Activated CD4-positive, alpha-beta T cell treated with anti-CD3 and anti-CD28 coated beads, Interleukin-2, amount 10 ng/mL, durations not matched to agents 7 days and 5 days (primary cell): ENCODE data around the gene YIF1B. TPM values are rescaled to one million over a fixed set of nuclear protein-coding genes. Genes with fewer than 3 reads are reported as not detected.
"Not testable (repeated sequence)": the region's sequence is repeated elsewhere in the genome, so short reads cannot be mapped to it uniquely, and the experiment has no call there.

Experiments
- CTCF ChIA-PET: fragments of 350-600 bp; sonication (Branson Sonifier 250); formaldehyde crosslinking; loops from one replicate; lab custom pipeline; 2021; ENCODE audit warnings: antibody characterized with exemption; lab: Charles Lee
- POLR2A ChIA-PET: fragments of 350-600 bp; sonication (Branson Sonifier 250); formaldehyde crosslinking; loops from one replicate; lab custom pipeline; 2021; ENCODE audit warnings: antibody characterized with exemption; lab: Charles Lee
- DNase-seq: peaks from one replicate; pipeline ENCODE4 v3.0.0-alpha.2; 2020
- H3K27ac Mint-ChIP-seq: one replicate; pipeline ENCODE4 v1.8.0; 2021; ENCODE audit warnings: mild to moderate bottlenecking, moderate library complexity, mixed read lengths
- H3K27me3 Mint-ChIP-seq: one replicate; pipeline ENCODE4 v1.8.0; 2021; ENCODE audit warnings: mixed read lengths
- H3K36me3 Mint-ChIP-seq: one replicate; pipeline ENCODE4 v1.8.0; 2021; ENCODE audit warnings: low read depth, mixed read lengths
- H3K4me1 Mint-ChIP-seq: one replicate; pipeline ENCODE4 v1.8.0; 2021; ENCODE audit warnings: mixed read lengths
- H3K4me3 Mint-ChIP-seq: one replicate; pipeline ENCODE4 v1.8.0; 2021; ENCODE audit warnings: mild to moderate bottlenecking, moderate library complexity, mixed read lengths
- H3K9me3 Mint-ChIP-seq: one replicate; pipeline ENCODE4 v1.8.0; 2021; ENCODE audit warnings: mixed read lengths
- total RNA-seq, 2 experiments: library from RNA; stranded (reverse); gene quantifications; one replicate each; pipeline ENCODE4 v1.2.3, GENCODE V29; 2021

Gene YIF1B
- total RNA-seq, 2 experiments from 2014 or later = 63.1 to 72.4 TPM

DNA sequence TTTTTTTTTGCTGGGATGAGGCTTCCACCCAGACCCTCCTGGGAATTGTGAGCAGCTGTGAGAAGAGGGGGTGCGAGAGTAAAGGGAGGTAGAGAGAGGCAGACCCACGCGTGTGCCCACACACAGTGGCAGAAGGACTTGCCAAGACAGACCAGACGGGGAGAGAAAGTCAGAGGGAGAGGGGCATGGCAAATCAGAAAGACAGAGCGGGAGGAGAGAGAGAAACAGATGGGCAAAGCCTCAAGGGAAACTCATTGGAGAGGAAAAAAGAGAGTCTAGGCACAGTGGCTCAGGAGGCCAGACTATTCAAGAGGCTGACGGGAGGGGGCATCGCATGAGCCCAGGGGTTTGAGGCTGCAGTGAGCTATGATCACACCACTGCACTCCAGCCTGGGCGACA is 36.9 kb upstream of the YIF1B start:
- Mint-ChIP-seq H3K36me3 (no peaks in the 10 kb centered on the region), H3K4me1 (no peaks in the 10 kb centered on the region), H3K27me3 (peaks cover 2% of the 10 kb centered on the region), H3K27ac (no peak overlapping the region), H3K4me3 (no peak overlapping the region), H3K9me3 (no peaks in the 10 kb centered on the region)
- POLR2A ChIA-PET = no interaction called here
- no peak for DNase-seq
- CTCF ChIA-PET = interaction anchor here (0.5 to 2.0 kb wide), 2 partner anchors 14 to 142 kb away, joined by 3 to 4 read pairs; no protein-coding TSS in a partner anchor

GRCh38 chr19:38351865-38352395 is 36.2 kb upstream of the YIF1B start:
- no peak overlapping the region for H3K27ac Mint-ChIP-seq
- ChIA-PET POLR2A (no interaction called here), CTCF (interaction anchor here (0.5 to 2.0 kb wide), 2 partner anchors 13 to 143 kb away, joined by 3 to 4 read pairs; no protein-coding TSS in a partner anchor)
- no peaks in the 10 kb centered on the region for H3K36me3 Mint-ChIP-seq
- no peak overlapping the region for H3K4me3 Mint-ChIP-seq
- H3K9me3 Mint-ChIP-seq = no peaks in the 10 kb centered on the region
- no peak for DNase-seq
- no peaks in the 10 kb centered on the region for H3K4me1 Mint-ChIP-seq
- H3K27me3 Mint-ChIP-seq = peaks cover 2% of the 10 kb centered on the region

DNA sequence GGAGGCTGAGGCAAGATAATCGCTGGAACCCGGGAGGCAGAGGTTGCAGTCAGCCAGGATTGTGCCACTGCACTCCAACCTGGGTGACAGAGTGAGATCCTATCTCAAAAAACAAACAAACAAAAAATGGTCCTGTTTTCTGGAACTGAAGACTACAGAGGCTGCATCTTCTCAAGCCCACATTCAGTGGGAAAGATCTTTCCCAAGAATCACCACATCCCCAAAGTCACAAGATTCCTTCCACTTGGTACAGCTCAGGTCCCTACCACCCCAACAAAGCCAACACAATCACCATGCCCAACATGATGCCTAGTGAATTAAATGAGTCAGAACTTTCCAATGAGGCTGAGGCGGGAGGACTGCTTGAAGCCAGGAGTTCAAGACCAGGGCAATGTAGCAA is 35.1 kb upstream of the YIF1B start:
- Mint-ChIP-seq H3K4me1 (no peaks in the 10 kb centered on the region), H3K27me3 (no peaks in the 10 kb centered on the region), H3K27ac (no peak overlapping the region), H3K9me3 (no peaks in the 10 kb centered on the region), H3K4me3 (no peak overlapping the region), H3K36me3 (no peaks in the 10 kb centered on the region)
- CTCF ChIA-PET = no interaction called here
- POLR2A ChIA-PET = no interaction called here
- no peak for DNase-seq

GRCh38 chr19:38346837-38347236 is 31.1 kb upstream of the YIF1B start:
- no peak for DNase-seq
- H3K36me3 Mint-ChIP-seq = no peaks in the 10 kb centered on the region
- H3K9me3 Mint-ChIP-seq = no peaks in the 10 kb centered on the region
- H3K4me1 Mint-ChIP-seq = no peaks in the 10 kb centered on the region
- POLR2A ChIA-PET = no interaction called here
- no peaks in the 10 kb centered on the region for H3K27me3 Mint-ChIP-seq
- CTCF ChIA-PET = interaction anchor here (1.3 to 1.5 kb wide), 4 partner anchors 9 to 78 kb away, joined by 3 to 7 read pairs (median 3); partner anchors contain the start of genes CATSPERG and FAM98C
- no peak overlapping the region for H3K27ac Mint-ChIP-seq
- H3K4me3 Mint-ChIP-seq = no peak overlapping the region

DNA sequence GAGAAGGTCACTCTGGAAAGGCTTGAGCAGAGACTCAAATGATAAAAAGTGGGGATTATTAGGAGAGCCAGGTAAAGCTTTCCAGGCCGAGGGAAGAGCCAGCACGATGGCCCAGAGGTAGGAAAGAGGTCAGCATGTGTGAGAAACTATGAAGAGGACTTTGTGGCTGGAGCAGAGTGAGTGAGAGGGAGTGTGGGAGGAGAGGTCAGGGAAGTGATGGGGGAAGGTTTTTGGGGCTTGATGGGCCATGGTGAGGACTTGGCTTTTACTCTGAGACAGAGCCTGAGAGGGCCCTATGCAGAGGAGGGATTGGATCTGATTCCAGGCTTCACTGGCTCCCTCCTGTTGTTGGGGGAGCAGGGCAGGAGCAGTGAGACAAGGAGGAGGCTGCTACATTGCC is 25.2 kb upstream of the YIF1B start:
- POLR2A ChIA-PET = no interaction called here
- Mint-ChIP-seq H3K36me3 (no peaks in the 10 kb centered on the region), H3K4me1 (peaks cover 17% of the 10 kb centered on the region), H3K27ac (peak overlapping the region; percentile 7), H3K4me3 (no peak overlapping the region), H3K27me3 (no peaks in the 10 kb centered on the region), H3K9me3 (no peaks in the 10 kb centered on the region)
- DNase-seq = no peak
- CTCF ChIA-PET = no interaction called here

DNA sequence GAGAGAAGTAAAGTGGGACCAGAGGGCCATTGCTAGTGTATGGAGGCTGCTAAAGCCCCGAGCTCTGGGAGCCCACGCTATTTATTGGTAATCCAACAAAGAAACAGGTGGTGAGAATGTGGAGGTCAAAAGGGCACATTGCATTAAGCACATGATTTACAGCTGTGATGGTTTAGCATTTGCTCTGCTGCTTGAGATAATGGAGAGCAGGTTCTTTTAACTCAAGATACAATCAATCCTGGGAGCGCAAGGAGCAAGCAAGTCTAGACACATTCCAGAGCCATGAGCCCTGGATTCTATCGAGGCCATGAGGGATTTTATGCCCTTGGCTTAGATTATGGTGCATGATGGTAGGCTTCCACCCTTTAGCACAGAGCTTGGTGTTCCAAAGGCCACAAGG is 23.3 kb upstream of the YIF1B start:
- ChIA-PET CTCF (interaction anchor here (0.6 to 1.4 kb wide), 3 partner anchors 14 to 784 kb away, joined by 3 to 7 read pairs (median 4); partner anchors contain the start of gene FAM98C), POLR2A (interaction anchor here (0.7 kb wide), 1 partner anchor 111 kb away, joined by 6 read pairs; no protein-coding TSS in a partner anchor)
- not testable (repeated sequence) for H3K9me3 Mint-ChIP-seq, H3K36me3 Mint-ChIP-seq, H3K4me3 Mint-ChIP-seq, DNase-seq, H3K27ac Mint-ChIP-seq, H3K27me3 Mint-ChIP-seq
- peaks cover 20% of the 10 kb centered on the region for H3K4me1 Mint-ChIP-seq

DNA sequence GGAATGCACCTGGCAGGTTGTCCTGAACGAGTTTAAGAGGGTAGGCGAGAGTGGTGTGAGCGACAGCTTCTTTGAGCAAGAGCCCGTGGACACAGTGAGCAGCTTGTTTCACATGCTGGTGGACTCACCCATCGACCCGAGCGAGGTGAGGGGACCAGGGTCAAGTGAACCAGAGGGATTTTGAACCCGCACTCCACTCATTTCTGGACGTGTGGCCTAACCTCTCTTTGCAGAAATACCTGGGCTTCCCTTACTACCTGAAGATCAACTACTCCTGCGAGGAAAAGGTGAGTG is 21.6 kb upstream of the YIF1B start:
- CTCF ChIA-PET = interaction anchor here (1.0 kb wide), 1 partner anchor 37 kb away, joined by 3 read pairs; the partner anchor contains the start of gene PSMD8
- Mint-ChIP-seq H3K36me3 (no peaks in the 10 kb centered on the region), H3K4me1 (peaks cover 20% of the 10 kb centered on the region), H3K27ac (peak overlapping the region; percentile 97), H3K27me3 (no peaks in the 10 kb centered on the region), H3K9me3 (no peaks in the 10 kb centered on the region), H3K4me3 (peak overlapping the region; percentile 88)
- DNase-seq = peak; percentile 14
- POLR2A ChIA-PET = no interaction called here

- H3K27ac Mint-ChIP-seq = peak overlapping the region; percentile 97
- no peaks in the 10 kb centered on the region for H3K36me3 Mint-ChIP-seq
- peak; percentile 96 for DNase-seq
- POLR2A ChIA-PET = no interaction called here
- H3K9me3 Mint-ChIP-seq = no peaks in the 10 kb centered on the region
- H3K4me3 Mint-ChIP-seq = peak overlapping the region; percentile 88
- H3K4me1 Mint-ChIP-seq = peaks cover 20% of the 10 kb centered on the region
- CTCF ChIA-PET = interaction anchor here (0.9 to 1.0 kb wide), 5 partner anchors 10 to 93 kb away, joined by 3 to 7 read pairs (median 4); partner anchors contain the start of gene PSMD8
- no peaks in the 10 kb centered on the region for H3K27me3 Mint-ChIP-seq
These were observed 21.1 kb upstream of the YIF1B start for GRCh38 chr19:38336638-38337359.

DNA sequence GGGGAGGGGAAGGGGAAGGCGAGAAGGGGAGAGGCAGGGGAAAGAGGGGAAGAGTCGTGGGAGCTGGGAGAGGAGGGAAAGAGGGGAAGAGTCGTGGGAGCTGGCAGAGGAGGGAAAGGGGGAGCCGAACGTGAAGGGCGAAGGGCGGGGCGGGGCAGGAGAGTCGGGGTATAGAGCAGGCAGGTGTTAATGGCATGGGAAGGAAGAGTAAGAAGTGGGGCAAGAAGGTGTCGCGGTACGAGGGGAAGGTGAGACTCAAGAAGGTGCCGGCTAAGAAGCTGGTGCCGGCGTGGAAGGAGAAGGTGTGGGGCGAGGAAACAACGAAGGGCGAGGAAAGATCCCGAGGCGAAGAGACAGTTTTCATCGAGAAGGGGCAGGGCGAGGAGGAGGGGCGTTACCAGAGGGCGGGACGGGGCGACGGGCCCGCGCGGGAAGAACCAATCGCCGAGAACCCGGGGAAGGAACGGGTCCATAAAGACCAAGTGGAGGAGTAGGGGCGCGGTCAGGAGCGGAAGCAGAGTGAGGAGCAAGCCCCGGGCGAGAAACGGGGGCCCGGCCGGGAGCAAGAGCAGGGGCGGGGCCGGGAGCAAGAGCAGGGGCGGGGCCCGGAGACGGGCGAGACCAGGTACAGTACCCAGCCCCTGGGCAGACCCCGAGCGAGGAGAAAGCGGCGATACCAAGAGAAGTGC is 20.3 kb upstream of the YIF1B start:
- ChIA-PET CTCF (interaction anchor here (0.7 to 2.5 kb wide), 13 partner anchors 11 to 199 kb away, joined by 3 to 10 read pairs (median 4); partner anchors contain the start of genes GGN, KCNK6 and PSMD8), POLR2A (interaction anchor here (0.6 kb wide), 1 partner anchor 118 kb away, joined by 4 read pairs; no protein-coding TSS in a partner anchor)
- H3K4me1 Mint-ChIP-seq = peaks cover 20% of the 10 kb centered on the region
- peak overlapping the region; percentile 88 for H3K4me3 Mint-ChIP-seq
- DNase-seq = peak; percentile 97
- H3K36me3 Mint-ChIP-seq = no peaks in the 10 kb centered on the region
- no peaks in the 10 kb centered on the region for H3K9me3 Mint-ChIP-seq
- H3K27me3 Mint-ChIP-seq = no peaks in the 10 kb centered on the region
- peak overlapping the region; percentile 97 for H3K27ac Mint-ChIP-seq

DNA sequence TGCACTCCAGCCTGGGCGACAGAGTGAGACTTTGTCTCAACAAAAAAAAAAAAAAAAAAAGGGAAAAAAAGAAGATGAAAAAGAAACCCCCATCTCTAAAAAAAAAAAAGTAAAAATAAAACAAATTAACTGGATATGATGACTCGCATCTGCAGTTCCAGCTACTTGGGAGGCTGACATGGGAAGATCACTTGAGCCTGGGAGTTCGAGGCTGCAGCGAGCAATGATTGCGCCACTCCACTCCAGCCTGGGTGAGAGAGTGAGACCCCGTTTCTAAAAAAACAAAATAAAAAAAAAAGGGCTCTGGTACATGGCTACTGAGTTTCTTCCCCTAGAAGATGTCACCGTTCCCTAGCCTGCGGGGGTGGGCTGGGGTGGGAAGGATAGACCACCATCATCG is 17.5 kb upstream of the YIF1B start:
- no peak overlapping the region for H3K4me3 Mint-ChIP-seq
- H3K36me3 Mint-ChIP-seq = peaks cover 2% of the 10 kb centered on the region
- POLR2A ChIA-PET = no interaction called here
- no peak for DNase-seq
- H3K4me1 Mint-ChIP-seq = peaks cover 15% of the 10 kb centered on the region
- H3K27me3 Mint-ChIP-seq = no peaks in the 10 kb centered on the region
- CTCF ChIA-PET = interaction anchor here (1.0 to 2.1 kb wide), 4 partner anchors 11 to 91 kb away, joined by 3 to 7 read pairs (median 4); partner anchors contain the start of gene KCNK6
- H3K27ac Mint-ChIP-seq = no peak overlapping the region
- no peaks in the 10 kb centered on the region for H3K9me3 Mint-ChIP-seq

- peaks cover 8% of the 10 kb centered on the region for H3K36me3 Mint-ChIP-seq
- H3K27me3 Mint-ChIP-seq = no peaks in the 10 kb centered on the region
- H3K27ac Mint-ChIP-seq = no peak overlapping the region
- peaks cover 6% of the 10 kb centered on the region for H3K4me1 Mint-ChIP-seq
- H3K9me3 Mint-ChIP-seq = no peaks in the 10 kb centered on the region
- H3K4me3 Mint-ChIP-seq = no peak overlapping the region
- ChIA-PET POLR2A (no interaction called here), CTCF (no interaction called here)
- no peak for DNase-seq
These were observed 16.0 kb upstream of the YIF1B start for GRCh38 chr19:38331728-38332127.

GRCh38 chr19:38329651-38330050 is 13.9 kb upstream of the YIF1B start:
- H3K4me3 Mint-ChIP-seq = no peak overlapping the region
- peaks cover 13% of the 10 kb centered on the region for H3K36me3 Mint-ChIP-seq
- no peaks in the 10 kb centered on the region for H3K4me1 Mint-ChIP-seq
- ChIA-PET CTCF (interaction anchor here (0.6 to 1.6 kb wide), 4 partner anchors 17 to 164 kb away, joined by 3 to 5 read pairs (median 4); partner anchors contain the start of gene GGN), POLR2A (no interaction called here)
- no peaks in the 10 kb centered on the region for H3K9me3 Mint-ChIP-seq
- no peak for DNase-seq
- H3K27me3 Mint-ChIP-seq = no peaks in the 10 kb centered on the region
- no peak overlapping the region for H3K27ac Mint-ChIP-seq
